ENCODE results near the gene SUV39H2.
"Not testable (repeated sequence)": the region's sequence is repeated elsewhere in the genome, so short reads cannot be mapped to it uniquely, and the experiment has no call there.

The SUV39H2 gene

DNA sequence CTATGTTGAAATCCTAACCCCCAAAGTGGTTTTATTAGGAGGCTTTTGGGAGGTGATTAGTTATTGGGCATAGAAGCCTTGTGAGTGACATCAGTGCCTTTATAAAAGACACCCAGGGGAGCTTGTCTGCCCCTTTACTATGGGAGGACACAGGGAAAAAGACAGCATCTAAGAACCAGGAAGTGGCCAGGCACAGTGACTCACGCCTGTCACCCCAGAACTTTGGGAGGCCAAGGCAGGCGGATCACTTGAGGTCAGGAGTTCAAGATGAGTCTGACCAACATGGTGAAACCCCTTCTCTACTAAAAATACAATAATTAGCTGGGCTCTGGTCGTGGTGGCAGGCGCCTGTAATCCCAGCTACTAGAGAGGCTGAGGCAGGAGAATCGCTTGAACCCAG is 60.3 kb downstream of the SUV39H2 start:
- DNase-seq = not testable (repeated sequence)

DNA sequence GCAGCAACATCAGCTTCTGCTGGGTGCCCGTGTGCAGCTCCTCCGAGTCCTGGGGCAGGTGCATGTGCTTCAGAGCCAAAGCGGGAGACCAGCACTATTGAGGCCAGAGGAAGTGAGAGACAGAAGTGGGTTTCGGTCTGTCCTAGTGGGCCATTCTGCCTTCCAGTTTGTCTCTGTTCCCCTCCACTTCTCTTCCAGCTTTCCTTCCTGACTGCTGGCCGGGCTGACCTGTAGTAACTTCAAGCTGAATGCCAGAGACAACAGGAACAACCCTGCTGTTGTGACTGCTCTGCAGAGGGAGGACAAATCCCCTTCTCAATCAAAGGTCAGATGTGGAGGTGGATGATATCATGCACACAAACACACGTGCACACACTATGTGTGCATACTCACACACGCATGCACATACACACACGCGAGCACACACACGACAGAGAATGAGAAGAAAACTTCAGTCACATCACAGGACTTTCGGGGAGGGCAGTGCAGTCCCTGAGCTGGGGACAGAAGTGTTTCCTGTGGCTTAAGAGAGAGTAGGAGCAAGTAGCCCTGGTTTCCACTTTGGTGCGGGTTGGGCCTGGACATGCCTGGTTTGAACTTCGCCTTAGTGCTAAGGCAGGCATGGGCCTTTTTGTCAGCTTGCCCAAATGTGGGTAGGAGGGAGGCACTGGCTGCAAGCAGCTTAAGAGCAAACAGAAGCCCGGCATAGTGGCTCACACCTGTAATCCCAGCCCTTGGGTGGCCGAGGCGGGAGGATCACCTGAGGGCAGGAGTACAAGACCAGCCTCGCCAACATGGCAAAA is 63.7 kb downstream of the SUV39H2 start:
- not testable (repeated sequence) for DNase-seq

GRCh38 chr10:14942950-14943338 is 64.3 kb downstream of the SUV39H2 start:
- not testable (repeated sequence) for DNase-seq

DNA sequence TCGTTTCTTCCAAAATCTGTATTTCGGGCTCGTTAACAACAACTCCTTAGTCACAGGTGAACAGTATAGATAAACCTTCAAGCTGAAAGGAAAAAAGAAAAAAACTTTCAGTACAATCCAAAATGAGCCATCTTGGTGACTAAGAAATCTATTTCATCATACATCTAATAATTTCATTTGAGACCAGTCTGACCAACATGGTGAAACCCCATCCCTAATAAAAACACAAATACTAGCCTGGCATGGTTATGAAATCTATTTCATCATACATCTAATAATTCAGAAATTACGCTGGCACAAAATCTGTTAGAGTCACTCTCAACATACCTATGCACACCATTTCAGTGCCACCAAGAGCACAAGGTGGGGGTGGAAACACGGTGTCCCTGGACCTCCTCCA is 66.4 kb downstream of the SUV39H2 start:
- DNase-seq = no peak

DNA sequence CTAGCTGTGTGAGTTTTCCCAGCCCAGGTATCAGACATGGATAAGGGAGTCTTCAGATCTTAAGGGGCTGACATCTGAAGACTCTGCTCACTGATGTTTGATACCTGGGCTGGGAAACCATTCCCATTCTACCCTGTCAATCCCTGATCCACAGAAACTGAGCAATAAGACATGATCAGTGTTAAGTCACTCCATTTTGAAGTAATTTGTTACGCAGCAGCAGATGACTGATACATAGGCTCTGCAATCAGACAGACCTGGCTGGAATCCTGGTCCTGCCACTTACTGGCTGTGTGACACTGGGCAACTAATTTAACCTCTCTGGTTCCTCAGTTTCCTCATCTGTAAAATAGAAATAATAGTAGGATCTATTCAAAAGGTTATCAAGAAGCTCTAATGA is 68.6 kb downstream of the SUV39H2 start:
- DNase-seq = no peak

DNA sequence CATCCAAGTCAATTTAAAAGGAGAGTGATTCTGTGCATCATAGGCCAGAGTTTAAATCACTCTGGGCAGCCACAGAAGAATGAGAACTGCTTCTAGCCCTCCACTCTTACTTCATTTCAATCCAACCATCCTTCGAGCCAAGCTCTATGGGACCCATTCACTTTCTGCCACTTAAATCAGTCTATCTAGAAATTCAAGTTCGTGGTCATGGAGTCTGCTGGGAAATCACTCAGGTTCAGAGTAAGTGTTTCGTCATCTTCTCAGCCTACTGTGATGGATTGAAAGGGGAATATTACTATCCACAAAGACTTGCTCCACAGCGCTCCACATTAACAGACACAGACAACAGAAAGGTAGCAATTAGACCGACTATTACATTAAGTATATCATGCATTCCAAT is 70.6 kb downstream of the SUV39H2 start:
- DNase-seq = no peak

GRCh38 chr10:14952851-14953423 is 74.3 kb downstream of the SUV39H2 start:
- DNase-seq = no peak

DNA sequence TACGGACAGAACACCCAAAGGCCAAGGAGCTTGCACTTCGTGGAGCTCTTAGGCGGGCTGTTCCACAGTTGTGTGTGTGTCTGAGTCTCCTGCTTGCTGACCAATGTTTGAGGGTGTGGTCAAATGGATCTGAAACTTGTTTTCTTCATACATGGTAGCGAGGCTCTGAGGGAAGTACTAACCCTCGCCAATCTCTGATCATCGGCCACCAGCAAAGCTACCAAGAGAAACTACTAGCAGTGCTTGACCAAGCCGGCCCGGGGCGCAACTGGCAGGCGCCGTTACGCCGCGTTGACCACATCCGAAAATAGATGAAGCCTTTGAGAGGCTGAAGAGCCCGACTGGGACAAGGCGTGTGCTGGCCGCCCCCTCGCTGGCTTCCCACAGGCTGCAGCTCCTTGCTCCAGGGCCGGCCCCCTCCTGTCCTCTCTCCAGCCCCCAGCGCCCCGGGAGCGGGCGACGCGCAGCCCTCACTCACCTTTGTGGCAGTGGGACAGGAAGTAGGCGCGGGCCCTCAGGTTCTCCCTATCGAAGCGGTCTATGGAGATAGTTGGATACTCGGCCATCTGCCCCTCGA is 74.8 kb downstream of the SUV39H2 start:
- DNase-seq = peak; percentile 24
